ENCODE data around the gene PREX1.
"Not testable (repeated sequence)": the region's sequence is repeated elsewhere in the genome, so short reads cannot be mapped to it uniquely, and the experiment has no call there.

PREX1 gene

GRCh38 chr20:48831718-48832404 lies 4.1 kb upstream of the PREX1 start:
- no peak overlapping the region for H3K4me3 ChIP-seq (replicated peaks; ENCODE audit: low read depth, low read length)
- no peak for TF ChIP-seq CTCF (IDR thresholded peaks at IDR 0.05; ENCODE audit: low read length, missing control alignments)
- peak; percentile 62 for DNase-seq (ENCODE audit: low read depth)

GRCh38 chr20:48830826-48831318 lies 3.1 kb upstream of the PREX1 start:
- TF ChIP-seq CTCF (IDR thresholded peaks at IDR 0.05; ENCODE audit: low read length, missing control alignments): no peak
- H3K4me3 ChIP-seq (replicated peaks; ENCODE audit: low read depth, low read length): no peak overlapping the region

GRCh38 chr20:48829940-48830339 lies 2.1 kb upstream of the PREX1 start:
- TF ChIP-seq CTCF (IDR thresholded peaks at IDR 0.05; ENCODE audit: low read length, missing control alignments): no peak
- H3K4me3 ChIP-seq (replicated peaks; ENCODE audit: low read depth, low read length): no peak overlapping the region
- DNase-seq (ENCODE audit: low read depth): no peak

More at GRCh38 chr20:48830826-48831318, 3.1 kb upstream of the PREX1 start:
- no peak for DNase-seq (ENCODE audit: low read depth)

- peak overlapping the region; percentile 51 for H3K4me3 ChIP-seq (replicated peaks; ENCODE audit: low read depth, low read length)
- no peak for DNase-seq (ENCODE audit: low read depth)
- TF ChIP-seq CTCF (IDR thresholded peaks at IDR 0.05; ENCODE audit: low read length, missing control alignments): no peak
Measured at GRCh38 chr20:48828734-48829460, 1.1 kb upstream of the PREX1 start.

- no peak for TF ChIP-seq CTCF (IDR thresholded peaks at IDR 0.05; ENCODE audit: low read length, missing control alignments)
- H3K4me3 ChIP-seq (replicated peaks; ENCODE audit: low read depth, low read length): peak overlapping the region; percentile 76
- DNase-seq (ENCODE audit: low read depth): no peak
Measured at GRCh38 chr20:48826883-48827771, 672 bp downstream of the PREX1 start.

- not testable (repeated sequence) for DNase-seq (ENCODE audit: low read depth)
- H3K4me3 ChIP-seq (replicated peaks; ENCODE audit: low read depth, low read length): peak overlapping the region; percentile 76
Measured at GRCh38 chr20:48826480-48826879, 1.3 kb downstream of the PREX1 start.

- no peak for TF ChIP-seq CTCF (IDR thresholded peaks at IDR 0.05; ENCODE audit: low read length, missing control alignments)
- H3K4me3 ChIP-seq (replicated peaks; ENCODE audit: low read depth, low read length): peak overlapping the region; percentile 76
- no peak for DNase-seq (ENCODE audit: low read depth)
Measured at GRCh38 chr20:48826069-48826468, 1.7 kb downstream of the PREX1 start.
